GM12801 (cell line): Measurements from ENCODE around the gene MYBPC2.

ENCODE experiments used
- CTCF ChIP-seq: IDR thresholded peaks from one replicate; pipeline ENCODE4 v1.5.1; 2011; ENCODE audit warnings: control low read depth; ENCODE audit not compliant: insufficient read length; ENCODE audit errors: extremely low read depth

MYBPC2 gene

GRCh38 chr19:50478901-50479715 is 46.4 kb downstream of the MYBPC2 start:
- no peak for TF ChIP-seq CTCF

GRCh38 chr19:50479761-50480251 is 47.1 kb downstream of the MYBPC2 start:
- TF ChIP-seq CTCF: no peak

- no peak for TF ChIP-seq CTCF
Observed at GRCh38 chr19:50480281-50481111, 47.8 kb downstream of the MYBPC2 start.

GRCh38 chr19:50481351-50482149 is 48.9 kb downstream of the MYBPC2 start:
- TF ChIP-seq CTCF: no peak

- no peak for TF ChIP-seq CTCF
Observed at GRCh38 chr19:50482271-50482855, 49.7 kb downstream of the MYBPC2 start.

GRCh38 chr19:50482916-50483315 is 50.2 kb downstream of the MYBPC2 start:
- no peak for TF ChIP-seq CTCF
